NCI-H128 (cell line): ENCODE results near the gene NOX4.
"Not testable (repeated sequence)": the region's sequence is repeated elsewhere in the genome, so short reads cannot be mapped to it uniquely, and the experiment has no call there.

Experiments used
- DNase-seq: peaks from one replicate; lab custom pipeline; 2025; ENCODE audit not compliant: unreplicated experiment; lab: John Stamatoyannopoulos, UW

NOX4 gene

DNA sequence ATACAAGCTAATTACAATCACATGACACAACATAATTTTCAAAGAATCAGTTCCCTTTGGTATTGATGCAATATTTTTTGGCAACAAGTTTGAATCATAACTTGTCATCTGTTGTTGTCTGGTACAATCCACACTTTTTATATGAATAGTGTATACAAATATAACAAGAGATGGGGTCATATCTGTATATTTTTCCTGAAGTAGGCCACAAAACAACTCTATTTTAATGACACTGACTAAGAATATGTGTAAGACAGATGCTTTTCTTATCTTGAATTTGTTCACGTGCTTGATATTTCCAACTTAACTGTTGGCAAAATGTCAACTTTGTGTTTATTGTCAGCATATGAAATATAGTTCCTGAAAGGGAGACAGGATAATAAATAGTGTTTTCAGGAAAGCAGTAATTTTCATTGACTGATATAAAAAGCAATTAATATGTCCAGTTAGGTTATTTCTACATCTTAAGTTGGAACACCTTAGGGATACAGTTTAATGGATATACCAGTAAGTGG lies 27.9 kb downstream of the NOX4 start:
- DNase-seq: no peak

DNA sequence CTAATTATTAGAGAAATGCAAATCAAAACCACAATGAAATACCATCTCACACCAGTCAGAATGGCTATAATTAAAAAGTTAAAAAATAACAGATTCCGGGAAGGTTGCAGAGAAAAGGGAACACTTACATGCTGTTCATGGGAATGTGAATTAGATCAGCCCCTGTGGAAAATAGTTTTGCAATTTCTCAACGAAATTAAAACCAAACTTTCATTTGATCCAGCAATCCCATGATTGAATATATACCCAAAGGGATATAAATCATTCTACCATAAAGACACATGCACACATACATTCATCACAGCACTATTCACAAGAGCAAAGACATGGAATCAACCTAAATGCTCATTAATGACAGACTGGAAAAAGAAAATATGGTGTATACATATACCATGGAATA lies 32.5 kb downstream of the NOX4 start:
- DNase-seq: no peak

DNA sequence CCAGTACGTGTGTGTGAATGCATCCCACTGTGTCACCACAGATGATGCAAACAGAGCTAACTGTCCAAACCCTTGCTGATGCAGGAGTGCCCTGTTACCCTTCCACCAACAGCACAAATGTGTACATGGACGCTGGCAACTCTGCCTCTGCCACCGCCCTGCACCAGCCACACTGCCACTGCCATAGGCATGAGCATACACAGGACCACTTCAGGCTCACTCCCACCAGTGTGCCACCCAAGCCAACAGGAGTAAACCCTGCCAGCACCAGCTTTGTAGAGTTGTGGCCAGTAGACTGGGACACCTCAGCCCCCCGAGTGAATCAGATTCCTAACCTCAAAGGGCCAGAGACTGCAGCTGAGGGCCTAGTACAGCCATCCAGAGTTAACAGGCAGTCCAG lies 34.0 kb downstream of the NOX4 start:
- no peak for DNase-seq

DNA sequence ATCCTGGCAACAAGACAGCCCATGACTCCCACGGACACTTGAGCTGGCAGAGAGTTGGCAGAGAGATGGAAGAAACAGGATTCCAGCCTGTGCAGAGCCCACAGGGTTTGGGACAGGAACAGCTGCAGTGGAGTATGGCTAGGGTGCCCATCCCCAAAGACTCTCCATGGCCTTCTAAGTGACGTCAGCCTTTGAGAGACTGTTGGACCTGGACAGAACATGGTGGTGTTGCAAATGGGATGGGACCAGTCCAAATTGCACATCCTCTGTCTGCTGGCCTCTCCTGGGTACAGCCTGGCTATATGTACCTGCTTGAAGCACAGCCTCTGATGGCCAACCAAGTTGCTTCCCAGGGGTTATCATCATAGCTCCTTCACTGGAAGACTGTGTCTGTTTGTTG lies 34.5 kb downstream of the NOX4 start:
- DNase-seq: no peak

DNA sequence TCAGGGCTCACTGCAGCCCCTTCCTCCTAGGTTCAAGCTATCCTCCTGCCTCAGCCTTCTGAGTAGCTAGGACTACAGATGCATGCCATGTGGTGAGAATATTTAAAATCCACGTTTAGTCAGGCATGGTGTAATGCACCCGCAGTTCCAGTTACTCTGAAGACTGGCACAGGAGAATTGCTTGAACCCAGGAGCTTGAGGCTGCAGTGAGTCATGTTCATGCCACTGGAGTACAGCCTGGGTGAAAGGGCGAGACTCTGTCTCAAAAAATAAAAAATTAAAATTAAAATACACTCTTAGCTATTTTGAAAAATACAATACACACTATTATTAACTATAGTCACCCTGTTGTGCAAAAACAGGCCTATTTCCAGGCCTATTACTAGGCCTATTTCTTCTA lies 38.4 kb downstream of the NOX4 start:
- no peak for DNase-seq

DNA sequence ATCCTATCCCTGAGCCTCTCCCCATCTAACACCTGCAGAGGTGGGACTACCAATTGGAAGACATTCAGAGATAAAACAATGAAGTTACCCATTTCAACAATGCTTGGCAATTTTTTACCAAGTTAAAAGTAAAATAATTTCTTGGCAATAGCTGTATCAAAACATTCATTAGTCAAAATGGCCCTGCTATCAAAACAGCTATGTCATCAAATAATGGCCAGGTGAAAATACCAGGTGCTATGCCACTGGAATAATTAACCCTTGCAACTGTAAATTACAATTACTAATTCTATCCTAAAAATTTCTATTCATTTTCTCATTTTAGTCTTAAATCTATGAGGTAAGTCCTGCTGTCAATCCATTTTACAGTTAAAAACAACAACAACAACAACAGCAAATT lies 43.3 kb downstream of the NOX4 start:
- no peak for DNase-seq

DNA sequence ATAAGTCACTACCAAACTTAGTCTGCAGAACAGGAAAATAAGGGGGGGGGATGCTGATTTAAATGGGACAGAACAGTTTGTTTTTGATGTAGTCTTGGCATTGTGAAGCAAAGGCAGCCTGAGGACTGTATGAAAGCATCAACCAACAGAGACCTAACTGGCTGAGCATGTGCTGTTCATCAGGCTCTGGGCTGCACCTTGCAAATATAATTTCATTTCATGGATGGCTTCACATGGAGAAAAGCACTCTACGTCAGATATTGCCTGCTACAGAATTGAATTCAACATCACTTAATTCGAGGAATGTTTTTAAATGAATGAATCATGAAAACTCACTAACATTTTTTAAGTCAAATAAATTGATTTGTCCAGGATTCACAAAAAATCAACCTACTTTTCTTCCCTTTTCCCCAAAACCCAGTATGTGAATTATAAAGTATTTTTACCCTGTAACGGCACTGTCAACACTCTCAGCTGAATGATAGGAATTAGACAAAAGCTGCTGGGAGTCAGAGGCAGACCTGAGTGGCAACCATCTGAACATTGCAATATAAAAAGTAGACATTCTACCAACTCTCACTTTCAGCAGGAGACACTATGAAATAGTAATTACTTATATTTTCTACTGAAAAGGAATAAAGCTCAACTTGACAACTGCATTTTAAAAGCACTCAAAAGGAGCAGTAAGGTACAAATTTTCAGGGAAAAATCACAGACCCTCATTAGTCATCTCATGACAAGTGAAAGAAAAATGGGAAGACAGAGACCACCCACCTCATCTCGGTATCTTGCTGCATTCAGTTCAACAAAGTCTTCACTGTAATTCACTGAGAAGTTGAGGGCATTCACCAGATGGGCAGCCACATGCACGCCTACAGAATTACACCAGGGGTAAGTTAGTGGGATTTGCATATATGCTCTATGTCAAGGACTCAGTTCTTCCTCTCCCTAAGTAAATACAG lies 47.5 kb downstream of the NOX4 start:
- no peak for DNase-seq

DNA sequence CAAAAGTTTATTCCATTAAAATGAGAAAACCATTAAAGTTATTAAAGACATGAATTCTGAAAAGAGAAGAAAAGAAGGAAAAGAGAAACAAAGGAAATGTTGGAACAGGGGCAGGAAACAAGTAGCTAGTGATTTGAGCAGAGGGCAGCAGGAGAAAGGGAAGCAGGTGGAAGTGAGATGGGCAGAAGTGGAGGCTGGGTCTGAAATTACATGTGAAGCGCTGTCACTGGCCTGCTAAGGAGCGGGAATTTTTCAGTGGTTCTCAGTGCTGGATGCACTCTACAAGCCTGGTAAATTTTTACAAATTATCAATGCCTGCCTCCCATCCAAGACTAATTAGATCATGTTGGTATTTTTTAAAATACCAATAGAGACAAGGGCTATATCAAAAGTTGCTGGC lies 48.4 kb downstream of the NOX4 start:
- no peak for DNase-seq

DNA sequence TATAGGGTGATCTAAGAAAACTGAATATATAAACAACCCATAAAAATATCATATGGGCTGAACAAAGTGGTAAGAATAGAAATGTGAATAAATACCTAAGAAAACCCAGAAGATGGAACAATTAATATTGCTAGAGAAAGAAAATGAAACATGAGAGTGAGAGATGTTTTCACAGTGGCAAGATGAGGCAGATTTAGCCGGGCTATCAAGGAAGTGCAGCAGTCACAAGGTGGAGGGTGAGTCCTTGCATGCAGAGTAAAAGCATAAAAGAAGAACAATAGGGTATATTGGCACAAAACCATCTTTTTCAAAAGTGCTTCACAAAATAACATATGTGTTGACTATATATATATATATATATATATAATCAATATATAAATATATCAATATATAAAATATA lies 49.6 kb downstream of the NOX4 start:
- no peak for DNase-seq

DNA sequence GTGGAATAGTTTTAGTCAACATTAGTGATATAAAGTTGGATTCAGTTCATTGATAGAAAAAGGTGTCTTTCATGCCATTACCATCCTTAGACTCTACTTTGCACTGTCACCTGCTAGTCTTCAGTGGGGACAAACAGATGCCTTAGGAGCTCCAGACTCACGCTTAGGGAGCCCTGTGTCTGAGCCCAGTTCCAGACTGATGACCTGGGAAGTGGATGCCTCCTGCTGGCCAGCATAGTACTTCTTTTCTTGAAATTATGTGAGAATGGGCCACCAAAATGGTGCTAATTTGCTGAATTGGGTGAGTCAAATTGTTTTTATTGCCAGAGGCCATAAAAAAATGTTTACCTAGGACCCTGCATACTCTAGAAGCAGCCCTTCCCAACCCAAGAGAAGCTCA lies 53.9 kb downstream of the NOX4 start:
- DNase-seq: no peak

DNA sequence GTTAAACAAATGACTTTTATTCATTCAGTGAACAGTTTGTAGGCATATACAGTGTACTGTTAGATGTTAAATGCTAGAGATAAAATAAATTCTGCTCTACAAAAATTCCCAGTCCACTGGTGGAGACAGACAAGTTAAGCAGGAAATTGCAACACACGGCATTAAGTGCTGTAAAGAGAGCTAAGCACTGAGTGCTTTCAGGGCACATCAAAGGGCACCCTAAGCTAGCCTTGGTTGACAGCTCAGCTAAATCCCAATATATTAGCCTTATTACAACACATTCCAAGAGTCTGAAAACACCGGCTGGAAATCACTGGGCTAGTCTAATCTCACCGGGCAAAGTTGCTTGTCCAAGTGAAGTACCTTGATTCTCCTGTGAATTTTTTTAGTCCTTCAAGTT lies 55.1 kb downstream of the NOX4 start:
- no peak for DNase-seq

DNA sequence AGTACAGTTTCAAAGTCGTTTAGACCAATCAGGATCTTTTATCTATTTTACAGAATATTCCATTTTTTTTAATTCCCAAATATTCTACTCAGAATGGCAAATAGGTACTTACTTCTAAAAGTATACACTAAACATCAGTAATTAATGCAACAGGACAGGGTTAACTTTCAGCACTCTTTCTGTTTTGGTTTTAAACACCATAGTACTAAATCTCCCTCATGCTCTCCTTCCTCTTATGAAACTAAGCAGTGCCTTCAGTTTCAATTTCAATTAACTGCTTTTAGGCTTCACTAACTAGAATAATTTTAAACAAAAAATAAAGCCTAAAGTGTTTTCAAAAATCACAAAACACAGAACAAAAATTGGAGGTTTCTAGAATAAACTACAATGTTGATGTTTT lies 57.9 kb downstream of the NOX4 start:
- no peak for DNase-seq

DNA sequence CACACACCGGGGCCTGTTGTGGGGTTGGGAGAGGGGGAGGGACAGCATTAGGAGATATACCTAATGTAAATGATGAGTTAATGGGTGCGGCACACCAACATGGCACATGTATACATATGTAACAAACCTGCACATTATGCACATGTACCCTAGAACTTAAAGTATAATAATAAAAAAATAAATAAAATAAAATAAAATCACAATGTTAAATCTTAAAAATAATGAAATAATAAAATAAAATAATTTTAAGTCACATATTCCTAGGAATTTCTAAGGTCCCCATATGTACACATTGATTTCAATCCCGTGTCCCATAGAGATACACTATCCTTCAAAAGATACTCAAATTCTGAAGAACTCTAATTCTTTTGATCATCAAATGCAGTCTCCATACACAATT lies 59.0 kb downstream of the NOX4 start:
- not testable (repeated sequence) for DNase-seq

DNA sequence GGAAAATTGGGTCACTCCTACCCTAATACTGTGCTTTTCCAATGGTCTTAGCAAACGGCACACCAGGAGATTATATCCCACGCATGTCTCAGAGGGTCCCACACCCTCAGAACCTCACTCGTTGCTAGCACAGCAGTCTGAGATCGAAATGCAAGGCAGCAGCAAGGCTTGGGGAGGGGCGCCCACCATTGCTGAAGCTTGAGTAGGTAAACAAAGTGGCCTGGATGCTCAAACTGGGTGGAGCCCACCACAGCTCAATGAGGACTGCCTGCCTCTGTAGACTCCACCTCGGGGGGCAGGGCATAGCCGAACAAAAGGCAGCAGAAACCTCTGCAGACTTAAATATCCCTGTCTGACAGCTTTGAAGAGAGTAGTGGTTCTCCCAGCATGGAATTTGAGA lies 64.7 kb downstream of the NOX4 start:
- DNase-seq: not testable (repeated sequence)

DNA sequence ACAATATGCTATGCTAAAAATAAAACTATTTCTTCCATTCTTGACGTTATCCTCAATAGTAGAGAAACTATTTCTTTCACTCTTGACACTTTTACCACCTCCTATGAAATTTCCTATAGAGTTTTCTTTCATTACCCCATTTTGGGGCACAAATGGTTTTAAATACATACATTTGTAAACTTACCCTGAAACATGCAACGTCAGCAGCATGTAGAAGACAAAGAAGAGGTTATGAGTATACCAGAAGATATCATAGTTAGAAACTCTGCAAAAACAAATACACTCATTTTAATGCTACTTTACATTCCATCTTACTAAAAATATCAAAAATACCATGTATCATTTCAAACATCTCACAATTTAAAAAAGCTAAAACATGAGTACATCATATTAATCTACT lies 69.5 kb downstream of the NOX4 start:
- no peak for DNase-seq

DNA sequence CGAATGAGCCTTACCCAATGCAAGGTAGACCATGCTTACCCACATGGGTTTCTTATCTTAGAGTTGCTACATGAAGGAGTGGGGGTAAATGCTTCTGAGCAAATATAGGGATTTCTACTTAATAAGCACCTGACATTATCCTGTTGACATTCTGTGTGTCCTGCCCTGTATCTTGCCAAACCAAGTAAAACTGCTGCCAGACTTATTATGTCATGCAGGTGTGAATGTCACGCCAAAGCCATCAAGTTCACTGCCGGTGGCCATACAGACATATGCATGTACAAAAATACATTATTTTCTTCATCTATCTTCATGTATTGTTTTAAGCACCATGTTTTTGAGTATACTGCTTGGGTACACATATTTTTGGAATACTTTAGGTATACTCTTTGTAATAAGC lies 70.2 kb downstream of the NOX4 start:
- no peak for DNase-seq

DNA sequence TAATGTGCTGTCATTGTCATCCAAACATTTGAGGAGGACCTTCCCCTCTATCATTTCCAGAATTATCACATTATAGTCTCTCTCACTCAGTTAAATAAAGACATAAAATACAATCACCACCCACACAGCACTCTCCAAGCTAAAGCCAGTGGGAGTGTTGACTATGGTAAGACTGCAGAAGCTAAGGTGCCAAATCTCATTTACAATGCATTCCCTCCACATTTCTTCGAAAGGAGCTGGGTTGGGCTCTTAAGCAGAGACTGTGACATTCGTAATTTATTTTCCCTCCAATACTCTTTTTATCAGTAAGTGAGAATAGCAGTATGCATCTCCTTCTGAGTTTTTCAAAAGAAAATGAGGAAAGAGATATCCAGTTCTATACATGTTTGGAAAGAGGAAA lies 74.2 kb downstream of the NOX4 start:
- DNase-seq: no peak

DNA sequence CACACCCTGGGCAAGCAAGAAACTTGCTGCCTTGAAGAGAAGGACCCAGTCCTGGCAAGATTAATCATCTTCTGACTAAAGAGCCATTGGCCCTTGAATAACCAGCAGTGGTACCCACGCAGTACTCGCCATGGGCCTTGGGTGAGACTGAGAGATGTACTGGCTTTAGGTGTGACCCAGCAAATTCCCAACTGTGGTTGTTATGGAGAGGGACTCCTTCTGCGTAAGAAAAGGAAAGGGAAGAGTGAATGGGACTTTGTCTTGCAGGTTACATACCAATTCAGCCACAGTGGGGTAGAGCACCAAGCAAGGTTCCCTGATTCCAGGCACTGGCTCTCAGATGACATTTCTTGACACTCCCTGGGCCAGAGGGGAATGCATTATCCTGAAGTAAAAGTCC lies 80.1 kb downstream of the NOX4 start:
- not testable (repeated sequence) for DNase-seq

DNA sequence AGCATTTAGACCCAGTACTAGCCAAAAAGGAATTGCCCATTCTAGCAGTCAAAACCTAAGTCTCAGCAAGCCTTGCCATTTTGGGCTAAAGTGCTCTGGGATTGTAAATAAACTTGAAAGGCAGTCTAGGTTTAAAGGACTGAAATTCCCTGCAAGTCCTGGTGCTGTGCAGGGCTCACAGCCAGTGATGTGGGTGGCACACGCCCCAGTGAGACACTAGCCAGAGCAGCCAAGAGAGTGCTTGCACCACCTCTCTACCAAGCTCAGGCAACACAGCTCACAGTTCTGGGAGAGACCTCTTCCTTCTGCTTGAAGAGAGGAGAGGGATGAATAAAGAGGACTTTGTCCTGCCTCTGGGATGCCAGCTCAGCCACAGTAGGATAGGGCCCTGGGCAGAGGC lies 80.5 kb downstream of the NOX4 start:
- not testable (repeated sequence) for DNase-seq

DNA sequence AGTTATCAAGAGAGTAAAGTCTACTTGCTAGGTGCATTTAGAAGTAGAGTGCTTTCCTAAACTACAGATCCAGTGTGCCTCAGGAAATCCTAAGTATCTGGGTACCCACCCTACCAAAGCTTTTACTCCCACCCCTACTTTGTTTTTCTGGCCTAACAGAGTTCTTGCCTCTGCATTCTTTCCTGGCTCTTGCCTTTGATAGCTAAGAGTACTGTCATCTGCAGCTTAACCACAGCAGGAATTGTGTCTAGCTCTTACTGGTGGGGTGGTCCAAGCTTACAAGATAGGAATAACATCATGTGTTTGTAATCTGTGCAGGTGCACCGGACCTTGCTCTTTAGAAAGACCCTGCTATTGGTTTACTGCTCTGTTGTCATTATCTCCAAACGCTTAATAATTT lies 82.7 kb downstream of the NOX4 start:
- not testable (repeated sequence) for DNase-seq

DNA sequence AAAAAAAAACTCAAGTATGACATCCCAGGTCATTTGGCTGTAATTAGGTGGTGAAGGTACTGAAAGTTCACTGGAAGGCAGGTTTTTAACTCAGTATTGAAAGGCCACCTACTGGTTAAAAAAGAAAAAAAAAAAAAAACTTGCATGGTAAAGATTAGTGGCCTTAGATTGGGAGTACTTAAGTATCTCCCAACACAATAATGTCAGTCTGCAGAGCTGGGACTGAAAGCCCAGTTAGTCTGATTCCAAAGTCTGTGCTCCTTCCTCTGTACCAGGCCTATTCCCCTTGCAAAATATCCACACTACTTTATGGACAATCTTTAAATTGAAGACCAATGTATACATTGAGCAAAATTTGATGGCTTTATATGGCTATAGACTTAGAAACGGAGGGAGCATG lies 85.5 kb downstream of the NOX4 start:
- DNase-seq: no peak

DNA sequence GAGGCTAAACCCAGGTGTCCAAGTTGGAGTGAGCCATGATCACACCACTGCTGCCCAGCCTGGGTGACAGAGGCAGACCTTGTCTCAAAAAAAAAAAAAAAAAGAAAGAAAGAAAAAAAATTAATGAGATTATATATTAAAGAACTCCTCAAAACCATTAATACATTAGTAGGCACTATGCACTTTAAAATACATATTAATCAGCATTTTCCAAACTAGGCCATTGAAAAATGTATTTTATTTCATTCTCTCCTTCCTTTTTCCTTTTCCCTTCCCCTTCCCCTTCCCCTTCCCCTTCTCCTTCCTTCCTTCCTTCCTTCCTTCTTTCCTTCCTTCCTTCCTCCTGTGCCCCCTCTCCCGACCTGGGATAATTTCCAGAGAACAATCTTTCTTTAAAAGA lies 99.5 kb downstream of the NOX4 start:
- not testable (repeated sequence) for DNase-seq

DNA sequence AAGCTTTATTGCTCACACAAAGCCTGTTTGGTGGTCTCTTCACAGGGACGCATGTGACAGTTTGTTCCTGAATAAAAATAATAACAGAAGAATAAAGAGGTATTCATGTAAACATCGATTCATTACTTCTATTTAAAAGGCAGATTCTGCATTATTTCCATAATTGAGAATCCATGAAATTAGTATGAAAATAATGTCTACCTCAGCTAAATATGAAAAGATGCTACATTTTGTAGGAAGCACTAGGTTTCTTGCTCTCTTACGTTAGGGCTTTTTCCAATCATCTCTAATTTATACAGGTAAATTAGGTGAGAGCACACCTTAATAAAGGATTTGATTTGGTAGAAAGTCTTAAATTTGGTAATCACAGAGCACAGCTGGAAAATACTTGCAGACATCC lies 103.7 kb downstream of the NOX4 start:
- not testable (repeated sequence) for DNase-seq
